GM19035 (cell line): ENCODE measurements around the gene ZNF732.
"Not testable (repeated sequence)": the region's sequence is repeated elsewhere in the genome, so short reads cannot be mapped to it uniquely, and the experiment has no call there.

Experiments
- ATAC-seq: cut with Tn5 transposase; IDR thresholded peaks from one replicate; pipeline ENCODE4 v1.9.1; 2021; ENCODE audit not compliant: unreplicated experiment

ZNF732 gene

DNA sequence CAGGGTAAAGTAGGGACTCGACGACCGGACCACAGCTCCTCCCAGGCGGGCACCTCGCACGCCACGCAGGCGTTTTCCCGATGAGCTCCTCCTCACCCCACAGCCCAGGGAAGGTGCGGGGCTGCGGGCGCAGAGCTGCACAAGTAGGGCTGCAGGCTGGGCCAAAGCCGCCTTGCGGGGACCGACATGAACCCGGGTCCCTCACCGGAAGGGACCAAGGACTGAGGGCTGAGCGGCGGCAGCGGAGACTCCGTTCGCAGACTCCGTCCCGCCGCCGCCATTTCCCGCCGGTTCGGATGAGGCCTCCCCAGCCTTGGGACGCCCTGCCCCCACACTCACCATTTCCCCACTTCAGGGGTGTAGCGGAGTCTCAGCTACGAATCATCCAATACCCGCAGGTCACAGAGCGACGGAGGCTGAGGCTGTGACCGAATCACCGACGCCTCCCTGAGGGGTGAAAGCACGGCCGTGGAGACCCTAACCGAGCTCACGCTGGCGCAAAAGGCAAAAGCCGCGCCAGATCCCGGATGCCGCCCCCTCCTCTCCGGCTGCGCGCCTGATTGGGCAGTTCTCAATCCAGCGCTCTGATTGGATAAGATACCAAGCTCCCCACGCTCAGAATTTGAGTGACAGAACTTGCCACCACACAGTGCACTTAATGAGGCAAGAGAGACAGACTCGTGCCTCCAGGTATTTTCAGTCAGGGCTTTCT lies at the start of gene ZNF732:
Gene ZNF732, minus strand, starts transcription at position 506 of the 712 bp plus-strand sequence. Its CDS starts 164 bp downstream, at position 342.
- no peak for ATAC-seq

DNA sequence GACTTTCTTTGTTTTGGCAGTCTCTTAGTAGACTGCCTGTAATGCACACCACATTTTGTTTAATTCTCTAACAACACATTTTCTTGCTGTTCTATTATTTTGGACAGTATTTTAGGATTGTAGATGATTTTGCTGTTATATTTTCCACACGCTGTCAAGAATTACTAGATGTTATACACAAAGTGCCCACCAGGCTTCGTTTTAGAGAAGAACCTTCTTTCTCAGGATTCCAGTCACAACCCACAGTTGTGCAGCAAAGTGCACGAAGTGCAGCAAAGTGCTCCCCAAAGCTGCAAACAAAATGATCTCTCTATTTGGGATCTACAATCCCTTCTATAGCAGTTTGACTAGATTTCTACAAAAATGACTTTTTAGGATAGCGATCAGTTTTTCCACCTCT lies 34.7 kb upstream of the ZNF732 start:
- no peak for ATAC-seq

DNA sequence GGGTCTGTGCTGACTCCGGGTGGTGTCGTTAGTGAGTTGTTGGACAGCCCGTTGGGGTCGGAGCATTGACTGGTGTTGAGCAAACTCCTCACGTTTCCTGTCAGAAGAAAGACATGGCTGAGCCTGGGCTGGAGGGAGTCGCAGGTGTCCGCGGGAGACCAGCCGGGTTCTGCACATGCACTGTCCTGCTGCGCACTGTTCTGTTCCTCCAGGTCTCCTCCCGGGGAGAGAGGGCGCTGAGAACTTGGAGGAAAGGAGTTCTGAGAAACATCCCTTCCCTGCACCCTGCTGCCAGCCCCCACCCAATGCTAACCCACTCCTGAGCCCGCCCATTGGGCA lies 33.5 kb upstream of the ZNF732 start:
- ATAC-seq = no peak

DNA sequence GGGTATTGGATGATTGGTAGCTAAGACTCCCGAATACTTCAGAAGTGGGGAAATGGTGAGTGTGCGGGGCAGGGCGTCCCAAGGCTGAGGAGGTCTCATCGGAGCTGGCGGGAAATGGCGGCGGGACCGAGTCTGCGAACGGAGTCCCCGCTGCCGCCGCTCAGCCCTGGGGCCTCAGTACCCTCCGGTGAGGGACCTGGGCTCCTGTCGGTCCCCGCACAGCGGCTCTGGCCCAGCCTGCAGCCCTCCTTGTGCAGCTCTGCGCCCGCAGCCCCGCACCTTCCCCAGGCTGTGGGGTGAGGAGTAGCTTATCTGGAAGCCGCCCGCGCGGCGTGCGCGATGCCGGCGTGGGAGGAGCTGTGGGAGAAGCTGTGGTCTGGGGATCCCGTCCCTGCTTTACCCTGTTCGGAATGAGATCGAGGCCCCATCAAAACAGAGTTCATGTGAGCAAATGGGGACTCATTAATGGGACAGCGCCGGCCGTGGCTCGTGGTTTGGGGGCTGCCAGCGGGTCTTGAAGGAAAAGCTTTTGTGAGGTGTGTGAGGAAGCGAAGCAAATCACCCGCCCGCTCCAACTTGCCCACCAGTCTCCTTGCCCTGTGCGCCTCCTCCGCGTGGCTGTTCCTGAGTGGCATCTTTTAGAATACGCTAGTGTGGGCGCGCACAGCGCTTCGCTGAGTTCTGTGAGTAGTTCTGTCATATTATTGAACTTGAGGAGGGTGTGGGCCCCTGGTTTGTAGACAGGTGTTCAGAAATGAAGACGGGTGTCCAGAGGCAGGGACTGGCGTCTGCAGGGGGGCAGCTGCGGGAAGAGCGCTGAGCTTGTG lies 32.9 kb upstream of the ZNF732 start:
- peak; percentile 34 for ATAC-seq

DNA sequence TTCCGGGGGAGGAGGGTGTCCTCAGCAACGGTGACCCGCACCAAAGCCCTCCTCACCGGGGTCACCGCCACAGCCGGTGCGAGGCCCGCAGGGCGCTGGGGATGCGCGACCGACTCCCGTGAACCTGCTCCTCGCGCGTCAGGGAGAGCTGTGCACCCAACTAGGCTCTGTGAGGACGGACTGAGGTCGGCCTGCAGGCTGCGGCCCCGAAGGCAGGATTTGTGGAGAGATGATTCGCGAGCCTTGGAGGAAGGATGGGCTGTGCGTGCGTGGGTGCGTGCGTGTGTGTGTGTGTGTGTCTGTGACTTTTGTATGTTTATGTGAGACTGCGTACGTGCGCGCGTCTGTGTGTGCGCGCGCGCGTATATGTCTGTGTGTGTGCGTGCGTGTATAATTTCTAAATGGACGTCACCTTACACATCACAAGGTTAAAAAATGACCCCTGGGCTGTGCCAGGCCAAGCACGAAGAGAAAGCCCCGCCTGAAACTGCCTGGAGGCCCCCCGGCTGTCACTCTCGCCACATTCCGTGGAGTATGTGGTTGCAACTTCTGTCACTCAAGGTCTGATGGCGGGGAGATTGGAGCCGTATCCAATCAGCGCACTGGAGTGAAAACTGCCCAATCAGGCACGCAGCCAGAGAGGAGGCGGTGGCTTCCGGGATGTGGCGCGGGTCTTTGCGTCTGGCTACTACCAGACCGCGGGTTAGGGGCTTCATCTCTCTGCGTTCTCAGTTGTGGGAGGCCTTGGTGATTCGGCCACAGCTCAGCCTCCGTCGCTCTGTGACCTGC lies 32.1 kb upstream of the ZNF732 start, which contains the start of gene ZNF141:
Gene ZNF141, plus strand, starts transcription at position 672 of the 789 bp plus-strand sequence. CDS start 170 bp downstream, outside the sequence.
- ATAC-seq = peak; percentile 93

DNA sequence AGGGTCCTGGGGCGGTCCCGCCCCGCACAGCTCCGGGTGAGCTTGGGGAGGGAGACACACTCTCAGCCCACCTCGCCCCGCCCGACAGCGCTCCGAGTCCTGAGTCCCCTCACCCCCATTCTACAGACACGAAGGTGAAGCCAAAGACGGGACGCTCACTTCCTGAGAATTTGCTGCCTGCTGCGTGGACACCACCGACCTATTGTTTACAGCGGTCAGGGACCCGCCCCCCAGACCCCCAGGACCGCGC lies 31.5 kb upstream of the ZNF732 start:
- ATAC-seq = peak; percentile 14

DNA sequence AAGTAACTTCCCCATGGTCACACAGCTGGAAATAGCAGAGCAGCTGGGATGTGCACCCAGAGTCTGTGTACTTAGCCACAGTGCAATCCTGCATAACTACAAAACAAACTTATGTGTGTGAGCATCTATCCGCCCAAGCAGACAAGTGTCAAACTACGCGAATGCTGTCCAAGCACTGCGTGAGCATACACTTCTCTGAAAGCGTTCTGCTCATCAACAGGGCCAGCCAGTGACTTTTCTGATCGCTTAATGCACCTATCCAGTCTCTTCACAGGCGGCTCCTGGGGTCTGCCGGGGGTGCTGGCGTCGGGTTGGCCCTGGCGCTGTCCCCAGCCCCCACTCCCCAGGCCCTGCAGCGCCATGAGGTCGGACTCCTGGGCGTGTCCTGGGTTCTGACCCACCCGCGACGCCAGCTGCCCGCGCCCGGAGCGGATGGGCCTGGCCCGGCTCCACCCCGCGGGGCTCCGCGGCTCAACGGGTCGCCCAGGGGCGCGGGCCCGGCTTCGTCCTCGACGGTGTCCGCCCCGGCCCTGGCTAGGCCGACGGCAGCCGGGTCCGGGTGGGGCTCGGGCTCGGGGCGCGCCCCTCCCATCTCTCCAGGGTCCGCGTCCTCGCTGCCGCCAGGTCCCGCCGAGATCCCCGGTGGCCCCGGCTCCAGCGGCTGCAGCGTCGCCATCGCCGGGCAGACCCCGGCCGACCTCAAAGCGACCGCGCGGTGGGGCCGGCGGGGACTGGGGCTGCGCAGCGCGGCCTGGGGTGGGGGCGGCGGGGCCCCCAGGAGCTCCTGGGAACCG lies 31.0 kb upstream of the ZNF732 start:
- no peak for ATAC-seq

DNA sequence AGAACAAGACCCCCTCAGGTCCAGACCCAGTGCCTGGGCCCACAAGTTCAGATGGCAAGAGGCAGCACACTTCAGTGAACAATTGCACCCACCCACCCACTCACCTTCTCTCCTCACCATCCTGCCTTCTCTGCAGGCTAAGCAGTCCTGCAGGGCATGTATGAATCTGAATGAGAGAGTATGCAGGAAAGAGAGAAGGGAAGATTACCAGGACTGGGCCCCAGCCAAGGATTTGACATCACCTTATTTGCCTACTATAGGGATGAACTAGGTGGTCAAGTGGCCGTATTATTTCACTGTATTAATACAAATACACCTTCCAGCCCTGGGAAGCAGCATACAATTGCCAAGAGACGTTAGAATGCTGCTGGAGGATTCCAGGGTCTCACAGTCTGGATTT lies 30.2 kb upstream of the ZNF732 start:
- no peak for ATAC-seq

DNA sequence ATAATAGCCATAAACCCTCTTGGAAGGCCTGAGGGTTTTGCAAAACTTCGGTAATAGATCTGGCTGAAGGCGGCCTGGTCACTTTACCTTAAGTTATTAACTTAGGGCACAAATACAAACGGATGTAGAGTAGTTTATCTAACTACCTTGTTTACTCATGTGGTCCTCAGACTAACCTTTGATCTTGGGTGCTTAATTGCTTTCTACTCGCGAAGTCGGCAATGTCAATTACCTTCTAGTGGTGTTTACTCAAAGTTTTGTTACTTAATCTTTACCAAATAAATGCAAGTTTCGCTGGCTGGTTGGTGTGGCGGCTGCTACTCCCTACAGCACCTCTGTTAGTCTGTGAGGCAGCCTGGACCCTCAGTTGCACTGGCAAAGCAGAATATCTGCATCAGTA lies 23.5 kb upstream of the ZNF732 start:
- no peak for ATAC-seq

DNA sequence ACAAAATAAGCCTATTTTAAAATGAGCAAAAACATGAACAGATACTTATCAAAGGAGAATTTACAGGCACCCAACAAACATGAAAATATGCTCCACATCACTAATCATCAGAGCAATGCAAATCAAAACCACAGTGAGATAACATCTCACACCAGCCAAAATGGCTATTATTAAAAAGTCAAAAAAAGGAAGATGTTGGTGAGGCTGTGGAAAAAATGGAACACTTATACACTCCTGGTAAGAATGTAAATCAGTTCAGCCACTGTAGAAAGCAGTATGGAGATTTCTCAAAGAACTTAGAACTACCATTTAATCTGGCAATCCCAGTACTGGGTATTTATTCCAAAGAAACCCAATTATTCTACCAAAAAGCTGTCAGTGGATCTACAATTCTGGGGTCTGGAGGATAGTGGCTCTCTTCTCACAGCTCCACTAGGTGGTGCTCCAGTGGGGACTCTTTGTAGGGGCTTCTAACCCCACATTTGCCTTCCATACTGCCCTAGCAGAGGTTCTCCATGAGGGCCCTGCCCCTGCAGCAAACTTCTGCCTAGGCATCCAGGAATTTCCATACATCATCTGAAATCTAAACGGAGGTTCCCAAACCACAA lies 9.1 kb upstream of the ZNF732 start:
- ATAC-seq = no peak

DNA sequence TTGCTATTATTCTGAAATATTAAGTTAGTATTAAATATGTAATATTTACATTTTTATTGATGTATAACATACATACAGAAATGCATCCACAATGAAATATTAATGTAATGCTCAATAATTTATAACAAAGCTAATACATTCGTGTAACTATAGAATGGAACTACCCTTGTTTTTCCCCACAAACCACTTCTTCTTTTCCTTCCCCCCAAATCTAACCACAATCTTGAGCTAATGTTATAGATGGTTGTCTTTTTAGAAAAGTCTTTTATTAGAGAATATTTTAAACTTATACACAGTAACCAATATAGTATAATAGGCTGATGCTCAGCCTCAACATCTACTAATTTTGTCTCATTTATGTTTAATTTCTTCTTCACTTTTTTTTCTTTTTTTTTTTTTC lies 4.5 kb upstream of the ZNF732 start:
- no peak for ATAC-seq

DNA sequence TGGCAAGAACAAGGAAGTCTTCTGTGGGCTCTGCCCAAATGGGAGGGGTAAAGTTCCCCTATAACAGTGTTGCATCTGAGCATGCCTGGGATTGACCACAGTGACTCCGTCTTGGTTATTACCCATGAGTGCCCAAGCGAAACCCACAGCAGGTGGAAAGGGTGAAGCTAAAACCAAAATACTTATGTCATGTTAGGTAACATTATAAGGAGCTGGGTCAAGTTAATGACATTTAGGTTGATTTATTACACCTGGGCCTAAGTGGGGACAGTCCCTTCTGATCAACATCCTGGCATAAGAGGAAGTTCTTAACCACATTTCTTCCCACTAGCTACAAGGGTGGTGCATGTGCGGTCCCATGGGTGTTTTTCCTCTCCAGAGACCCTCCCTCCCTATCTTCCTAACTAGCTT lies 1.3 kb upstream of the ZNF732 start:
- ATAC-seq = no peak

DNA sequence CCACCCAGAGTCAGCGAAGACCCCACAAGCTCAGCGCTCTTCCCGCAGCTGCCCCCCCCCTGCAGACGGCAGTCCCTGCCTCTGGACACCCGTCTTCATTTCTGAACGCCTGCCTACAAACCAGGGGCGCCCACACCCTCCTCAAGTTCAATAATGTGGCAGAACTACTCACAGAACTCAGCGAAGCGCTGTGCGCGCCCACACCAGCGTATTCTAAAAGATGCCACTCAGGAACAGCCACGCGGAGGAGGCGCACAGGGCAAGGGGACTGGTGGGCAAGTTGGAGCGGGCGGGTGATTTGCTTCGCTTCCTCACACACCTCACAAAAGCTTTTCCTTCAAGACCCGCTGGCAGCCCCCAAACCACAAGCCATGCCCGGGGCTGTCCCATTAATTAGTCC lies 758 bp downstream of the ZNF732 start:
- ATAC-seq = not testable (repeated sequence)

DNA sequence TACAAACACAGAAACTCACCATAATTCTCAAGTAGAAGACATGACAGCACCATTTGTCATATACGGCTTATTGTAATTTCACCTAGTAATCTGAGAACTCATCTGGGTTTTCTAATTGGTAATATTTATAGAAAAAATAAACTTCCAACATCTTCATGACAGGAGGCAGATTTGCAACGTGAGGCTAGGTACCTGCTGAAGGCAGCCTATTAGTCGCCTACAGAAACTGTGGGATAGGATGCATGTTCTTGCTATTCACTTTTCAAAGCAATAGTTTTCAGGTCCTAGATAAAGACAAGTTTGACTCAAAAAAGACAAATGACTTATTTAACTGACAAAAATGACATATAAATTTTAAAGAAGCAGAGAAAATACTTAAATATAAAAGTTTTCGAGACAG lies 2.9 kb downstream of the ZNF732 start:
- no peak for ATAC-seq

DNA sequence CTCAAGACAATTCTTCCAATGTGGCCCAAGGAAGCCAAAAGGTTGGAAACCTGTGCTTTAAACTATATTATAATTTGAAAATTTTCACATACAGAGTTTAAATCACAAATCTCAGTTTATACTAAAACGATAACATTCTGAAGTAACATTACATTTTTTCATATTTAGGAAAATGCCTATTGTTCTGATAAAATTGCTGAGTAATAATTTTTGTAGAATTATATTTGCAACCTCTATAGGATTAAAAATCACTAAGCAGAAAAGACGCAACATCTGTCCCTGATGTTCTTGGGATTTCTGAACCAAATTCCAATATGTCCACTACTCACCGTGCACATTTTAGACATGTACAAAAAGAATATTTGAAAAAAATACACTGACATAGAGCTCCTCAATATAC lies 10.5 kb downstream of the ZNF732 start:
- ATAC-seq = no peak

DNA sequence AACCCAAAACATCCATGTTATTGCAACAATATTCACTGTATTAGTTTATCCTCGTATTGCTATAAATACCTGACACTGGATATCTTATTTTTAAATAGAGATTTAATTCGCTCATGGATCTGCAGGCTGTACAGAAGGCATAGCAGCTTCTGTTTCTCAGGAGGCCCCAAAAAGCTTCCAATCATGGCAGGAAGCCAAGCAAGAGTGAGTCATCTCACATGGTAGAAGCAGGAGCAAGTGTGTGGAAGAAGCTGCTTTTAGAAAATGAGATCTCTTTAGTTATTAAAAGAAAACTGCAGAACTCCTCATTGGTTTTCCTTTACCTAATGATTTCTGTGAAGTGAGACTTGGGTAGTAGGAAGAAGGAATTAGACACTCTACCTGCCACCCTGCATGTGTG lies 16.4 kb downstream of the ZNF732 start:
- no peak for ATAC-seq

DNA sequence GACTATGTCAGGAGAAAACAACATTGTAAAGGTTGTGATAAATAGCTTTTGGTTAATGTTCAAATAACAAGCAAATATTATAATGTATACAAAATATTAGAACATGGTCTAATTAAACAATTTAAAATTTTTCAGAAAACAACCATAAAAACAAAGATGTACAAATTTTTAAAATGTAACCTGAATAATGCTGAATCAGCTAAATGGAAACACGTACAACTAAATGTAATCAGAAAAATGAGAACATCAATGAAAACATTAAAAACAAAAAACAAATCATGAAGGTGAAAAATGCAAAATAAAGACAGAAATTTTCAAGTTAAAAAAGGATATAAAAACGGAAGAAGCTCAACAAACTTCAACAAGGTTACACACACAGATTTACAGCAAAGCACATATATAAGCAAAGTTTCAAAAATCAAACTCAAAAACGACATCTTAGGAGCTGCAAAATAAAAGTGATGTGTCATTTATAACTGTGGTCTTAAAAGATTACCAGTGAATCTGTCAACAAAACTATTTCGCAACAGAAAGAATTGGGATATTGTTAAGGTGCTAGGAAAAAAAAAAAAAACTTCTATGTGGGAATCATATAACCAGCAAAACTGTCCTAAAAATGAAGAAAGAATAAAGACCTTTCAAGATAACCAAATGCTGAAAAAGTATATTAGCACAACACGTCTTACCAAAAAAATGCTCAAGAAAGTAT lies 31.8 kb downstream of the ZNF732 start:
- no peak for ATAC-seq

DNA sequence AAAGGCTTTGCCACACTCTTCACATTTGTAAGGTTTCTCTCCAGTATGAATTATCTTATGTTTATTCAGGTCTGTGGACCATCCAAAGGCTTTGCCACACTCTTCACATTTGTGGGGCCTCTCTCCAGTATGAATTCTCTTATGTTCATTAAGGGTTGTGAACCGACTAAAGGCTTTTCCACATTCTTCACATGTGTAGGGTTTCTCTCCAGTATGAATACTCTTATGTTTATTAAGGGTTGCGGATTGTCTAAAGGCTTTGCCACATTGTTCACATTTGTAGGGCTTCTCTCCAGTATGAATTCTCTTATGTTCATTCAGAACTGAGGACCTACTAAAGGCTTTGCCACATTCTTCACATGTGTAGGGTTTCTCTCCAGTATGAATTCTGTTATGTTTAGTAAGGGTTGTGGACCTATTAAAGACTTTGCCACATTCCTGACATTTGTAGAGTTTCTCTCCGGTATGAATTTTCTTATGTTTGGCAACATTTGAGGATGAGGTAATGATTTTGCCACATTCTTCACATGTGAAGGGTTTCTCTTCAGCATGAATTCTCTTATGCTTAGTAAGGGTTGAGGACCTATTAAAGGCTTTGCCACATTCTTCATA lies 33.7 kb downstream of the ZNF732 start:
- no peak for ATAC-seq

DNA sequence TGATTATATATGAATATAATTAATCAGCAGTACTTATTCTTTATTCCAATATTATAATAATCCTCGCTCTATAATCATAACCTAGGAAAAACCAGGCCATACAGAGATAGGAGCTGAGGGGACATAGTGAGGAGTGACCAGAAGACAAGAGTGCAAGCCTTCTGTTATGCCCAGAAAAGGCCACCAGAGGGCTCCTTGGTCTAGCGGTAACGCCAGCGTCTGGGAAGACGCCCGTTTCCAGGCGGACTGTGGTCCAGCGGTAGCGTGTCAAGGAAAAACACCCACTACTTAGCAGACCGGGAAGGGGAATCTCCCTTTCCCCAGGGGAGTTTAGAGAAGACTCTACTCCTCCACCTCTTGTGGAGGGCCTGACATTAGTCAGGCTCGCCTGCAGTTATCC lies 46.0 kb downstream of the ZNF732 start:
- ATAC-seq = not testable (repeated sequence)

DNA sequence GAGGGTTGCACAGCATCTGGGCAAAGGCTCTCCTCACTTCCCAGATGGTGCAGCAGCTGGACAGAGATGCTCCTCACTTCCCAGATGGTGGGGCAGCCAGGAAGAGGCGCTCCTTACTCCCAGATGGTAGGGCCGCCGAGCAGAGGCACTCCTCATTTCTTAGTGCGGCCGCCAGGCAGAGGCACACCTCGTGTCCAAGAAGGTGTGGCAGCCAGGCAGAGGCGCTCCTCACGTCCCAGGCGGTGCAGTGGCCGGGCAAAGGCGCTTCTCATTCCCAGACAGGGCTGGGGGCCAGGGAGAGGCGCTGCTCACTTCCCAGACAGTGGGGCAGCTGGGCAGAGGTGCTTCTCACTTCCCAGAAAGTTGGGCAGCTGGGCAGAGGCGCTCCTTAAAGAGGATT lies 48.8 kb downstream of the ZNF732 start:
- no peak for ATAC-seq
